ENCODE measurements around the gene PRDM15. TPM values are rescaled to one million over a fixed set of nuclear protein-coding genes. Genes with fewer than 3 reads are reported as not detected.
A peak's percentile ranks its signal among the peaks of the same experiment; 100 is the strongest.

PRDM15 gene
- total RNA-seq, 1 donor from 2014 or later: 16.2 TPM

GRCh38 chr21:41926117-41926806, 47.1 kb upstream of the PRDM15 start:
- Mint-ChIP-seq H3K4me3 (ENCODE audit: low read depth) (peak overlapping the region; percentile 56), H3K27me3 (no peaks in the 10 kb centered on the region), H3K36me3 (ENCODE audit: insufficient read depth) (peaks cover 3% of the 10 kb centered on the region), H3K4me1 (ENCODE audit: low read depth) (peaks cover 35% of the 10 kb centered on the region), H3K9me3 (ENCODE audit: low read depth) (no peaks in the 10 kb centered on the region), H3K27ac (peak overlapping the region; percentile 97)
- no peak for TF ChIP-seq CTCF (IDR thresholded peaks at IDR 0.05; ENCODE audit: unreplicated experiment)
- DNase-seq (ENCODE audit: low spot score, unreplicated experiment): no peak

GRCh38 chr21:41925767-41926116, 46.6 kb upstream of the PRDM15 start:
- peaks cover 30% of the 10 kb centered on the region for H3K4me1 Mint-ChIP-seq (ENCODE audit: low read depth)
- no peaks in the 10 kb centered on the region for H3K36me3 Mint-ChIP-seq (ENCODE audit: insufficient read depth)
- H3K27ac Mint-ChIP-seq: peak overlapping the region; percentile 97
- no peak for TF ChIP-seq CTCF (IDR thresholded peaks at IDR 0.05; ENCODE audit: unreplicated experiment)
- no peak for DNase-seq (ENCODE audit: low spot score, unreplicated experiment)
- H3K27me3 Mint-ChIP-seq: no peaks in the 10 kb centered on the region
- no peaks in the 10 kb centered on the region for H3K9me3 Mint-ChIP-seq (ENCODE audit: low read depth)
- H3K4me3 Mint-ChIP-seq (ENCODE audit: low read depth): peak overlapping the region; percentile 56

GRCh38 chr21:41924368-41924754, 45.2 kb upstream of the PRDM15 start:
- Mint-ChIP-seq H3K27me3 (no peaks in the 10 kb centered on the region), H3K36me3 (ENCODE audit: insufficient read depth) (no peaks in the 10 kb centered on the region), H3K9me3 (ENCODE audit: low read depth) (no peaks in the 10 kb centered on the region), H3K4me3 (ENCODE audit: low read depth) (no peak overlapping the region), H3K27ac (no peak overlapping the region), H3K4me1 (ENCODE audit: low read depth) (peaks cover 23% of the 10 kb centered on the region)
- no peak for DNase-seq (ENCODE audit: low spot score, unreplicated experiment)
- no peak for TF ChIP-seq CTCF (IDR thresholded peaks at IDR 0.05; ENCODE audit: unreplicated experiment)

GRCh38 chr21:41923631-41924367, 44.7 kb upstream of the PRDM15 start:
- no peak for DNase-seq (ENCODE audit: low spot score, unreplicated experiment)
- no peaks in the 10 kb centered on the region for H3K27me3 Mint-ChIP-seq
- no peak overlapping the region for H3K4me3 Mint-ChIP-seq (ENCODE audit: low read depth)
- no peaks in the 10 kb centered on the region for H3K9me3 Mint-ChIP-seq (ENCODE audit: low read depth)
- H3K36me3 Mint-ChIP-seq (ENCODE audit: insufficient read depth): peaks cover under 1% of the 10 kb centered on the region
- TF ChIP-seq CTCF (IDR thresholded peaks at IDR 0.05; ENCODE audit: unreplicated experiment): no peak
- H3K4me1 Mint-ChIP-seq (ENCODE audit: low read depth): peaks cover 23% of the 10 kb centered on the region
- no peak overlapping the region for H3K27ac Mint-ChIP-seq

GRCh38 chr21:41923186-41923585, 44.0 kb upstream of the PRDM15 start:
- no peak for DNase-seq (ENCODE audit: low spot score, unreplicated experiment)
- peaks cover 23% of the 10 kb centered on the region for H3K4me1 Mint-ChIP-seq (ENCODE audit: low read depth)
- no peak overlapping the region for H3K27ac Mint-ChIP-seq
- H3K9me3 Mint-ChIP-seq (ENCODE audit: low read depth): no peaks in the 10 kb centered on the region
- peaks cover 1% of the 10 kb centered on the region for H3K36me3 Mint-ChIP-seq (ENCODE audit: insufficient read depth)
- H3K27me3 Mint-ChIP-seq: no peaks in the 10 kb centered on the region
- H3K4me3 Mint-ChIP-seq (ENCODE audit: low read depth): no peak overlapping the region
- TF ChIP-seq CTCF (IDR thresholded peaks at IDR 0.05; ENCODE audit: unreplicated experiment): no peak

Data from progenitor cell of endocrine pancreas (in vitro differentiated cells).